Transverse colon (tissue), 4 donors: ENCODE measurements around the gene ANKAR. TPM values are rescaled to one million over a fixed set of nuclear protein-coding genes. Genes with fewer than 3 reads are reported as not detected.

Experiments used
- DNase-seq: peaks from one replicate; pipeline ENCODE4 v3.0.0-alpha.2; 2019
- H3K27ac ChIP-seq, 4 donors: fragments of 200-600 bp; sonication (generic); 2 replicates each; pipeline ENCODE4 v1.5.1; 2016 to 2018; ENCODE audit warnings: inconsistent platforms in 4 of 4
- H3K27me3 ChIP-seq: fragments of 200-600 bp; sonication (generic); 2 replicates; pipeline ENCODE4 v1.5.1; 2017; ENCODE audit warnings: inconsistent platforms
- H3K36me3 ChIP-seq, 4 donors: fragments of 200-600 bp; sonication (generic); 2 replicates each; pipeline ENCODE4 v1.5.1; 2017 to 2019; ENCODE audit warnings: inconsistent platforms in 4 of 4
- H3K4me1 ChIP-seq, 4 donors: fragments of 200-600 bp; sonication (generic); 2 replicates each; pipeline ENCODE4 v1.5.1; 2017 to 2020; ENCODE audit warnings: inconsistent platforms in 4 of 4
- H3K4me3 ChIP-seq, 4 donors: fragments of 200-600 bp; sonication (generic); 1 replicate in 1 of 4; 2 replicates in 3 of 4; pipeline versions ENCODE4 v1.5.1 to v1.6.1; 2017 to 2019; ENCODE audit warnings: inconsistent platforms in 4 of 4
- H3K9me3 ChIP-seq, 2 donors: fragments of 200-600 bp; sonication (generic); 2 replicates each; pipeline ENCODE4 v1.5.1; 2017 to 2019; ENCODE audit warnings: inconsistent platforms in 2 of 2
- CTCF ChIP-seq, 5 experiments: fragments of 200-600 bp in 3 of 5; fragments of 450-650 bp in 2 of 5; sonication (generic) in 3 of 5; IDR thresholded peaks; 1 replicate in 2 of 5; 2 replicates in 3 of 5; pipeline ENCODE4 v1.5.1; 2016 to 2017; ENCODE audit warnings: antibody characterized with exemption in 5 of 5, inconsistent platforms in 3 of 5, mild to moderate bottlenecking in 2 of 5, moderate library complexity in 1 of 5
- EP300 ChIP-seq: sonication (generic); formaldehyde crosslinking; IDR thresholded peaks from one replicate; pipeline ENCODE4 v1.6.1; 2017; ENCODE audit warnings: antibody characterized with exemption, low read depth
- POLR2A ChIP-seq: fragments of 450-650 bp; IDR thresholded peaks from one replicate; pipeline ENCODE4 v1.6.1; 2016; ENCODE audit warnings: antibody characterized with exemption, mild to moderate bottlenecking, moderate library complexity
- POLR2AphosphoS5 ChIP-seq, 3 donors: sonication (generic); formaldehyde crosslinking; IDR thresholded peaks; one replicate each; pipeline ENCODE4 v1.6.1; 2016; ENCODE audit warnings: antibody characterized with exemption in 3 of 3
- WGBS, 2 donors: methylation state at CpG; one replicate each; pipeline ENCODE4 v1.1.5; 2018; ENCODE audit warnings: low coverage in 1 of 2; 5-methylcytosine and 5-hydroxymethylcytosine counted together
- in situ Hi-C, 4 donors: fragments of 200-750 bp; cut with MboI; loops; one replicate each; pipeline versions ENCODE4 v1.15.0 to v1.15.1; 2017; ENCODE audit warnings: low sequenced_read_pairs in 3 of 4, low pct_ligation_motif_present in 1 of 4, low pct_unique_long_range_greater_than_20kb in 1 of 4
- intact Hi-C: fragments of 100-400 bp; cut with DNase I; formaldehyde crosslinking; loops from one replicate; pipeline ENCODE4 v1.15.1; 2023; ENCODE audit warnings: low total_unique reads
- total RNA-seq, 4 donors: library from RNA; depleted of rRNA; stranded (reverse); fragments of >200 nt; gene quantifications; one replicate each; pipeline ENCODE4 v1.1.0, GENCODE V29; 2016

ANKAR gene
- total RNA-seq, 4 donors from 2014 or later = 6.0 to 25.7 (median 16.3) TPM

GRCh38 chr2:189628817-189629530 lies 45.5 kb upstream of the ANKAR start:
- in situ Hi-C loops (loop anchor here in 1 of 4 donors (25.0 kb wide), 1 partner anchor 167 kb away; no protein-coding TSS in a partner anchor), intact Hi-C loops (no loop called here)
- Histone ChIP-seq H3K9me3 (no peaks in the 10 kb centered on the region), H3K36me3 (no peaks in the 10 kb centered on the region), H3K27ac (no peak overlapping the region), H3K4me1 (no peaks in the 10 kb centered on the region), H3K4me3 (no peak overlapping the region), H3K27me3 (no peaks in the 10 kb centered on the region)
- WGBS, 2 donors = 90 to 92% methylated on average over 7 to 9 of the region's 9 CpGs
- TF ChIP-seq EP300 = no peak
- TF ChIP-seq POLR2AphosphoS5 (IDR thresholded peaks at IDR 0.05) = no peak
- no peak for TF ChIP-seq CTCF (IDR thresholded peaks at IDR 0.05)
- TF ChIP-seq POLR2A = no peak
- DNase-seq = no peak

- no peak overlapping the region for H3K4me3 ChIP-seq
- no peak for TF ChIP-seq CTCF (IDR thresholded peaks at IDR 0.05)
- no peak overlapping the region for H3K27ac ChIP-seq
- 55 to 64% methylated on average over 9 to 10 of the region's 10 CpGs for WGBS, 2 donors
- no peaks in the 10 kb centered on the region for H3K4me1 ChIP-seq
- H3K9me3 ChIP-seq = no peaks in the 10 kb centered on the region
- intact Hi-C loops = no loop called here
- no peaks in the 10 kb centered on the region for H3K27me3 ChIP-seq
- in situ Hi-C loops = loop anchor here in 1 of 4 donors (25.0 kb wide), 1 partner anchor 167 kb away; no protein-coding TSS in a partner anchor
- no peak for DNase-seq
- H3K36me3 ChIP-seq = no peaks in the 10 kb centered on the region
Measured at GRCh38 chr2:189629531-189630453, 44.7 kb upstream of the ANKAR start.

DNA sequence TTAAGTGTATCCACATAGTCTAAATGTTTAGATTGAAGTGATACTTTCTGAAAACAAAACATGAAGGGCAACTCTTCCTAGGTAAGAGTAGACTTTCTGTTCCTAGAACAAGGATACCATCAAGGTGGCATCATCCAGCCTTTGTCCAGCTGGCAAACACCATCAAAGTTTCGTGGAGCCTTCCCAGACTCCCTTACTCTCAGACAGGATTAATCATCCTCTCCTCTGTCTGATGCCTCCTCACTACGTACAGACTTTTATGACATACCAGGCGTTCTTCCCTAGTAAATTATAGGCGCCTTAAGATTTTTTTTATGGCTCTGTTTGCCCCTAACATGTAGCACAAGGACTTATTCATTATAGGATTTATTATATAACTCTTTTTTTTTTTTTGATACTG lies 42.6 kb upstream of the ANKAR start:
- intact Hi-C loops (no loop called here), in situ Hi-C loops (loop anchor here in 1 of 4 donors (25.0 kb wide), 1 partner anchor 170 kb away; no protein-coding TSS in a partner anchor)
- 62 to 65% methylated on average over 4 of the region's 4 CpGs for WGBS, 2 donors
- TF ChIP-seq CTCF (IDR thresholded peaks at IDR 0.05) (no peak), EP300 (no peak), POLR2AphosphoS5 (IDR thresholded peaks at IDR 0.05) (peak; percentile 24 to 59 (median 49)), POLR2A (no peak)
- DNase-seq = no peak
- Histone ChIP-seq H3K4me1 (no peaks in the 10 kb centered on the region), H3K9me3 (no peaks in the 10 kb centered on the region), H3K4me3 (no peak overlapping the region), H3K27me3 (no peaks in the 10 kb centered on the region), H3K36me3 (no peaks in the 10 kb centered on the region), H3K27ac (no peak overlapping the region)

- DNase-seq = no peak
Measured at GRCh38 chr2:189633392-189633811, 41.1 kb upstream of the ANKAR start.

More at GRCh38 chr2:189633392-189633811, 41.1 kb upstream of the ANKAR start:
- Histone ChIP-seq H3K36me3 (no peaks in the 10 kb centered on the region), H3K27me3 (no peaks in the 10 kb centered on the region), H3K4me1 (no peaks in the 10 kb centered on the region), H3K27ac (no peak overlapping the region), H3K9me3 (no peaks in the 10 kb centered on the region), H3K4me3 (no peak overlapping the region)
- in situ Hi-C loops (loop anchor here in 1 of 4 donors (25.0 kb wide), 1 partner anchor 171 kb away; no protein-coding TSS in a partner anchor), intact Hi-C loops (no loop called here)
- TF ChIP-seq CTCF (IDR thresholded peaks at IDR 0.05) (peak in 1 of 5 experiments; percentile 15), EP300 (no peak)
- WGBS, 2 donors = 90 to 100% methylated on average over 3 to 5 of the region's 5 CpGs
